HG03460 (cell line): ENCODE measurements around the gene DEPP1.

ENCODE experiments used
- ATAC-seq: cut with Tn5 transposase; IDR thresholded peaks from one replicate; pipeline ENCODE4 v1.9.1; 2021; ENCODE audit not compliant: unreplicated experiment

The DEPP1 gene

DNA sequence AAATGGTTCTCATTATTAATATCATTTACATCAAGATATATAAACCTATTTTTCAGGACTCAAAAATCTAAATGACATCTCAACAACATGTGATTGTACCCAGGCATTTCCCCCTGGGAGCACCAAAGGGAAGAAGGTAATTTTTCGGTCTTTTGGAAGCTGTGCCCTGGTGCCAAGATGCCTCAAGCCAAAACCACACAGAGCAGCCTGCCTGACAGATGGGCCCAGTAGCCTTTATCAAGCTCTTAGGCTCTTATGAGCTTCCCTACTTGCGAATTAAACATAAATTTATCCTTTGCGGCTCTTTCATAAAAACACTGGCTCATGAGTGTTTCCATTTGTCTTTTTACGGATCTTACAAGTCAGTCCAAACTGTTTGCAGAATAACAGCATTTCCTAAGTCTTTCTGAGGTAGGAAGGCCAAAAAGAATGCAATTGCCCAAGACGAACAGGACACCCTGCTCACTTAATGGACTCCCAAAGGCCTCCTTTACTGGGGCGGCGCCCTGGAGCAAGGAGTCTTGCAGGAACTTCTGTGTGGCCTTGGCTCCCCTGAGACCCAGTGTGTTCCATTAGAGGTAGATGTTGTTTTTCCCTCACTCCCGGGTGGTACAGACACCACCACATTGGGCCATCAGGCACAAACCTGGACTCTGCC, 23.1 kb downstream of the DEPP1 start:
- ATAC-seq, result no peak

DNA sequence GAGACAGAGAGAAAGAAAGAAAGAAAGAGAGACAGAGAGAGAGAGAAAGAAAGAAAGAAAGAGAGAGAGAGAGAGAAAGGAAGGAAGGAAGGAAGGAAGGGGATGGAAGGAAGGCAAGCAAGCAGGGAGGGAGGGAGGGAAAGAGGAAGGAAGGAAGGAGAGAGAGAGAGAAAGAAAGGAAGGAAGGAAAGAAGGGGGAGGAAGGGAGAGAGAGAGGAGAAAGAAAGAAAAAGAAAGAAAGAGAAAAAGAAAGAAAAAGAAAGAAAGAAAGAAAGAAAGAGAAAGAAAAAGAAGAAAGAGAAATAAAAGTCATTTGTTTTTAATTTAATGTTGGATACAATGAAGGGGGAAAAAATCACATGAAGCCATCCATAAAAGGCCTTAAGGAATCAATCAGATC, 23.6 kb downstream of the DEPP1 start:
- no peak for ATAC-seq

DNA sequence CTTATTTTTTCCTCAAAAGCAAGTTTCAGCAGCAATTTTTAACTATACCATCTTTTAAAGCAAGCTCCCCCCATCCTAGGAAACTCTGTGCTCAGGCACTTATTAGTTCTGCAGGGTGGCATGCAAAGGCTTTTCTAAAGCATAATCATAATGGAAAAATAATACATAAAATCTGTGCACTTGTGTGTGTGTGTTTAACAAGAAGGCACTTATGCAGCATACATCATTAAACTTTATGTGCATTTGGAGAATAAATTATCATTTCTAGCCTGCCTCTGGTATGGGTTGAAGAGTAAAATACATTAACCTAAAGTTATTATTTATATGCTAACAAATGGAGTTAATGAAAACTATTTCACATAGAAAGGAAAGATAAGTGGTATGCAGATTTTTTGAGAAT, 24.6 kb downstream of the DEPP1 start:
- no peak for ATAC-seq

DNA sequence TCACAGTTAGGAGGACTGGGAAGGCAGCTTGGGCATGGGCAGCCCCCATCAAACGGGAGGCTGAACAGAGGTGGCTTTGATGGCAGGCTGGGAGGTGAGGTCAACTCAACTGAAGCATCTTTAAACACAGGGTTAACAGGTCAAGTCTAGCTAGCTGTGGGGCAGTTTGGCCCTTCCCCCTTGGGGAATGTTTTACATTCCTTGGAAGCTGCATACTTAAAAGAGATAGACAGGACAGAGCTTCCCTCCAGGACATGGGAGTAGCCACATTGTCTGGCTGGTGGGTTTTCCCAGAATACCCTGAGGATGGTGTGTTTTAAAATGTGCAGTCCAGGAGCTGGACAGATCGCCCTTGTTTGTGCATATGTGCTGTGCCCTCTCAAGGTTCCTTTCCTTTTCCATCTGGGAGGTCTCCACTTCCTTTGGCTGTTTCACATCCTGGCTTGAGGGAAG, 25.8 kb downstream of the DEPP1 start:
- no peak for ATAC-seq

DNA sequence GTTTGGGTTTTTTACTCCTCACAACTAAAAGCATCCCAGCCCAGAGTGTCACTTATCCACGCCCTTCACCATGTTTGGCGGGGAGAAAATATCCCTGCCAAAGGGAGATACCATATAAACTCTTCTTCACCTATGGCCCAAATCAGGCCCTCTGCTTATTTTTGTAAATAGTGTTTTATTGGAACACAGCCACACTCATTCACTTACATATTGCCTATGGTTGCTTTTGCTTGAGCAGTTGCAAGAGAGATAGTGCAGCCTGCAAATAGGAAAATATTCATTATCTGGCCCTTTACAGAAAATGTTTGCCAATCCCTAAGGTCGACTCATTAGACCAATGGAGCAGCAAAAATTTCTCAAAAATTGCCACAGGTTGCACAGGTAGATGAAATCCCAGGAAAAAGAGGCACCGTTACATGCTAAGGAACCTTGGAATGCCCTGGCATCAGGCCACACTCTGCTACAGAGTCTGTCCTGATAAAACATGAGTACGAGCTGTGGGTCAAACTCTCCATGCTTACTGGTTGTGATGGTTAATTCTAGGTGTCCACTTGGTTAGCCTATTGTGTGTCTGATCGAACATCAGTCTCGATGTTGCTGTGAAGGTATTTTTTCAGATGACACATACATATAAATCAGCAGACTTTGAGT, 26.9 kb downstream of the DEPP1 start:
- ATAC-seq, result no peak

DNA sequence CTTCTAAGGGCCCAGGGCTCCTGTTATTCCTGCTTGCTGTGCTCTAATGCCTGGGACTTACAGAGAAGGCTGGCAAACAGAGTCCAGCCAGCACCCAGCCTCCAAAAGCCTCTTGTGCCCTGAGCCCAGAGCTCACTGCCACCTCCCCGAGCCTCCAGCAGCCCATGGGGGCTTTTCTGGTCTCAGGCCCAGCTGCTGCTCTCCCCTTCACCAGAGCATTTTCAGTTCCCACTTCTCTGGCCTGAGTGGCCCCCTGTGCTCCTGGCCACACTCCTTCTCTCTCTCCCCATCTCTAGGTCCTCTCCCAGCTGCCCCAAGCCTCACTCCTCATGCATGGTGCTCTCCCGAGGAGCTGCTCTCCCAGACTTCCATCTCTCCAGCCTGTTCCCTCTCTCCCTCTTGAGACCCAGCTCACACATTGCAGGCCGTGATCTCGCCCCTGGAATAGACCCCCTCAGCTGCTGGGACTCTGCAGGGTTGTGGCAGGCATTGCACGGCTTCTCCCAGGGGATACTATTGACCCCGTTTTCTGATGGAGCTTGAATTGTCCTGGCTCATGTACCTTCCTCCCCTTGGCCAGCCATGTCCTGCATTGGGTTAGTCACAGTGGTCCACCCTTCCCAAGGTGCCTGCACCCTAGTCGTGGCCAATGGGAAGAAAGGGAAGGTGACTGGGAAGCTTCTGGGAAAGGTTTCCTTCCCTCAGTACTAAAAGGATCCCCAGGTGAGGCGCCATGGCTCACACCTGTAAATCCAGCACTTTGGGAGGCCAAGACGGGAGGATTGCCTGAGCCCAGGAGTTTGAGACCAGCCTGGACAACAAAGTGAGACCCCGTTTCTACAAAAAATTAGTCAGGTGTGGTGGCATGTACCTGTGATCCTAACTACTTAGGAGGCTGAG, 28.0 kb downstream of the DEPP1 start:
- ATAC-seq, result peak; percentile 45

DNA sequence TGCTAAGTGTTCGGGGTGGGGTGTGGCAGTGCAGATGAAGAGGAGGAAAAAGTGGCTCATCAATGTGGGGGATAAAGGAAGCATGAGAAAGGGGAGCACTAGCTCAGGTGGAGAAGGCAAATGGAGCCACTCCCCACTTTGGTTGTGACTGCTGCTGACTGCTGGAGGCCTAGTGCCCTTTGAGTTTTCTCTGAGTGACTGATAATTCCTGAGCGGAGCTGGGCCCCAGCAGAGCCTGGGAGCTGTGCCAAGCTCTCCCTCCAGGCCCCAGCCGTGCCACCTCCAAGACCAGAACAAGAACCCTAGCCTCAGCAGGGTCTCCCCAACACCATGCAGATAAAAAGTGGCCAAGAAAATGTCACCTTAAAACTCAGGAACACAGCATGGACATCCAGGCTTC, 28.7 kb downstream of the DEPP1 start:
- no peak for ATAC-seq

DNA sequence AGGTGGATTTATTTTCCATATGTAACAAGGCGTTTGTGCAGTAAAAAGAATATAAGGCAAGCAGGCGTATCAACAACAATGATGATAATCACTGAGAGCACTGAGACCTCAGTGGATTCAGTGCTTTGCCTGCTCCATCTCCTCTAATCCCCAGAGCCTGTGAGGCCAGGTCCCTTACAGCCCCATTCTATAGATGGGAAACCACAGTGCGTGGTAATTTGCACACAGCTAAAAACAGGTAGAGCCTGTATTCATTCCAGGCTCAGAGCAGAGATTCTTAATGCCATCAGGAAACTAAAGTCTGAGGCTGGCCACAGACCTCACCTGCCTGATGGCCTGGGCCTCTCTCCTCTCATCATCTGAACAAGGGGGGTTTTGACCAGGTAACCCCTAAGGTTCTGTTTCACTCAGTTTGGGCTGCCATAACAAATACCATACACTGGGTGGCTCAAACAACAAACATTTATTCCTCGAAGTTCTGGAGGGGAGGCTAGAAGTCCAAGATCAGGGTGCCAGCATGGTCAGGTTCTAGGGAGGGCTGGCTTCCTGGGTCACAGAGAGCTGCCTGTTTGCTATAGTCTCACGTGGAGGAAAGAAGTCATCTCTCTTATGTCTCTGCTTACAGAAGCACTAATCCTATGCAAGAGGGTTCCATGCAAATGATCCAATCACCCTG, 29.3 kb downstream of the DEPP1 start:
- ATAC-seq, result no peak

DNA sequence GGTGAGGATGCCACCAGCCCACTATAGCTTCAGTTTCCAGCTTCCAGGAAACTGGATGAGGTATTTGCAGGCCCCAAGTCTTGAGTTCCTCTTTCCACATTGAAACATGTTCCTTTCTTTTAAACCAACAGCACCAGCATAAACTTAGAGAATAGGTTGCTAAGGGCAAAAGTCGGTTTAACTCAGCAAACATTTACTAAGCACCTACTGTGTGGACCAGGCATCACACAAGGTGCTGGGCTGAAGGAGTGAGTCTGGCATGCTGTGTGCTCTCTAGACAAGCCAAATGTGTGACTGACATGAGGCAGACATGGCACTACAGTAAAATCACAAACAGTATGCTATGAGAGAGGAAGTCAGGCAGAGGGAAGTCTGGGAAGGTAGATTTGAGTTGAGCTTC, 30.0 kb downstream of the DEPP1 start:
- no peak for ATAC-seq

DNA sequence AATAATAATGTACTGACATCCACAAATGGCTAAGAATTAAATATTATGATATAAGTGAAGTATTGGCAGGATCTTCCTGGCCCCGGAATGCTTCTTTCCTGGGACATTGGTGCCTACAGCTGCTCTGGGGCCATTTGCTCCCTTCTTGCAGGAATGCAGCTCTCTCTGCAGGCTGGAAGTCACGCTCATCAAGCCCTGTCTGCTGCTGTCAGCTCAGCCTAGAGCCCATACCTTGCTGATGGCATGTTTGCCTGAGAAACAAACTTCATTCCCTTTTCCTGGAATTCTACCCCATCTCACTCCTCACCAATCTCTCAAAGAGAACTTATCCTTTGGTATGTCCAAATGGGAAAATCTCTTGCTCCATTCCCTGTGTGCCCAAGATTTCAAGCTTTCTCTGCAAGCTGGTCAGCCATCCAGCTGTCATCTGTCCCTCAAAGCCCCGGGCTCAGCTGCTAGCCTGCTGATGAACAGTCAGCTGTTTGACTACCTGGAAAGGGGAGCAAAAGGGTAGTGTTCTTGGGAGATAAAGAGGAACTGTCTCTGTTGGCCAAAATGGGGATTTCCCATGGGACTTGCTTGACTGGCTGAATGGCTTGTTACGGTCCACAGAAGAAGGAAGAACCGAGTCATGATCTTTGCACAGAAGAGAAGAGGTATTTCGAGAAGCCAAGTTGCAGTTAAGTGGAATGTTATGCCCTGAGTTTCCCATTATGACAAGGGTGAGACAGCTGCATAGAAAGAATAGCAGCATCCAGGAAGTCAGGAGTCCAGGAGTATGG, 31.0 kb downstream of the DEPP1 start:
- ATAC-seq, result peak; percentile 55

DNA sequence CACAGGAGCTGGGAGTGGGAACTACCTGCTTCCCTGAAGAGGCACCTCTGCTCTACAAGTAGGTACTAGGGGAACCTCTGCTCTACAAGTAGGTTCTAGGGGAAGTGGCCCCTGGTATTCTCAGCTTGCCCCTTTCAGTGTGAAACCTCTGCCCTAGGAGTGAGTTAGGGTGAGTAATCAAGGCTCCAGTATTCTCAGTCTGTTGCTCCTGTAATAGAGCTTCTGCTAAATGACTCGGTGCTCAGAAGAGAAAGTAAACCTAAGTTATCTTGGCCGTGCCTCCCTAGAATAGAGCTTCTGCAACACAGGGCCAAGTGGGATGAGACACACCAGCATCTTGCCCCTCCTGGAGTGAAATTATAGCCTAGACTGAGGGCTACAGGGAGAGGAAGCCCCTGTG, 32.4 kb downstream of the DEPP1 start:
- ATAC-seq, result no peak

DNA sequence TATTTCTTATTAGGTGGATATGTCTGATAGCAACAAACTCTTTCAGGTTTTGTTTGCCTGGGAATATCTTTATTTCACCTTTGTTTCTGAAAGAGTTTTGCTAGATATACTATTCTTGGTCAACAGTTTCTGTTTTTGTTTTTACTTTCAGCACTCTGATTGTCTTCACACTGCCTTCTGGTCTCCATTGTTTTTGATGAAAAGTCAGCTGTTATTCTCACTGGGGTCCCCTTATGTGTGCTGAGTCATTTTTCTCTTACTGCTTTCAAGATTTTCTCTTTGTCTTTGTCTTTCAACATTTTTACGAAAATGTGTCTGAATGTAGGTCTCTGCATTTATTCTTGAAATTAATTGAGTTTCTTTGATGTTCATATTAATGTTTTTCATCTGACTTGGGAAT, 34.3 kb downstream of the DEPP1 start:
- ATAC-seq, result no peak

DNA sequence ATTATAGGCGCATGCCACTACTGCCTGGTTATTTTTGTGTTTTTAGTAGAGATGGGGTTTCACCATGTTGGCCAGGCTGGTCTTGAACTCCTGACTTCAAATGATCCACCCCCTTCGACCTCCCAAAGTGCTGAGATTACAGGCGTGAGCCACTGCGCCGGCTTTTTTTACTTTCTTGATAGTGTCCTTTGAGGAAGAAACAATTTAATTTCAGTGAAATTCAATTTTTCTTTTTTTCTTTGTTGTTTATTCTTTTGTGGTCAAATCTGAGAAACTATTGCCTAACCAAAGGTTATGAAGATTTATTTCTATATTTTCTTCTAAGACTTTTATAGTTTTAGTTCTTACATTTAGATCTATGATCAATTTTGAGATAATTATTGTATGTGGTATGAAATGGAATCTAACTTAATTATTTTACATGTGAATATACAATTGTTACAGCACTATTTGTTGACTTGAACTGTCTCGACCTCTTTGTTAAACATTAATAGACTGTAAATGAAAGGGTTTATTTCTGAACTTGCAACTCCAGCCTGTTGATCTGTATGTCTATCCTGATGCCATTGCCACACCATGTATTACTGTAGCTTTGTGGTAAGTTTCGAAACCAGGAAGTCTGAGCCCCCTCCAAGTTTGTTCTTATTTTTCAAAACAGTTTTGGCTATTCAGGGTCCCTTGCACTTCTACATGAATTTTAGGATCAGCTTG, 38.8 kb downstream of the DEPP1 start:
- no peak for ATAC-seq

DNA sequence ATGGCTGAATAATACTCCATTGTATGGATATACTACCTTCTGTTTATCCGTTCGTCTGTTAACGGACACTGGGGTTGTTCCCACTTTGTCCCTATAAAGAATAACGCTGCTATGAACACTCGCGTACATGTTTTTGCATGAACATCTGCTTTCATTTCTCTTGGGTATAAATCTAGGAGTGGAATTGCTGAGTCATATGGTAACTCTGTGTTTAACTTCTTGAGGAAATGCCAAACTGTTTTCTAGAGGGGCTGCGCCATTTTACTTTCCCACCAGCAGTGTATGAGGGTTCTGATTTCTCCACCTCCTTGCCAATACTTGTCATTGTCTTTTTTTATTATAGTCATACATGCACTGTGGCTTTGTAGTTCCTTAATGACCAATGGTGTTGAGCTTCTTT, 39.7 kb downstream of the DEPP1 start:
- no peak for ATAC-seq

DNA sequence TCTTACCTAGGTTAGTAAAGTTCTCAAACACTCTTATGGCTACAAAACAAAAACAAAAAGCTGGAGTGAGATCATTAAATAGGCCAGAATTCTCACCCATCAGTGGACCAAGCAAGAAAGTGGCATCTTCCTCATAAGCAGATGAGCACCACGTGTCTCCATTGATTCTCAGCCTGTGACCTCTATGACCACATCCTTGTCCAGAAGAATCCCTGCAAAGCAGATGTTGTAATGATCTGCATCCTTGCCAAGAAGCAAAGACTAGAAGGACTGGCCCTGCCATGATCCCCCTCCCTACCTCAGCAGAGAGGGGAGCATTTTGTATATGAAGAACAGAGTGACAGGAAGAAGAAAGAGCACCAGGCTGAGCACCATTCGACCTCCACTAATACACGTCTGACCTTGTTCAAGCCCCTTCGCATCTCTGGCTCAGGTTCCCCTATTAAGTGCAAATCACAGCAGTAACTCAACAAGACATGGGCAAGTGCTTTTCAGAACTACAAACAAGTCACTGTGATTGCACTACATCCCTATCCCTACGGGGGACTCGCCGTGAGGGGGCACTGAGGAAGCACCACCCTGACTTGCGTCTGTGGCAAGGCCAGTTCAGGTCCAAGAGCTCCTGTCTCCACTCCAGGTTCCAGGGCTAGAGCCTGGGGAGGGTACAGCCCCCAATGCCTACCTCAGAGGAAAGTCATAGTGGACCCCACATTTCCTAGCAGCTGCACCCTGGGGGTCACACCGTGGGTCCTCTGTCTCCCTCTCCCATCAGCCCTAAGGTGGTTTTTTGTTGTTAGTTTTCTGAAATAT, 41.2 kb downstream of the DEPP1 start:
- ATAC-seq, result no peak

DNA sequence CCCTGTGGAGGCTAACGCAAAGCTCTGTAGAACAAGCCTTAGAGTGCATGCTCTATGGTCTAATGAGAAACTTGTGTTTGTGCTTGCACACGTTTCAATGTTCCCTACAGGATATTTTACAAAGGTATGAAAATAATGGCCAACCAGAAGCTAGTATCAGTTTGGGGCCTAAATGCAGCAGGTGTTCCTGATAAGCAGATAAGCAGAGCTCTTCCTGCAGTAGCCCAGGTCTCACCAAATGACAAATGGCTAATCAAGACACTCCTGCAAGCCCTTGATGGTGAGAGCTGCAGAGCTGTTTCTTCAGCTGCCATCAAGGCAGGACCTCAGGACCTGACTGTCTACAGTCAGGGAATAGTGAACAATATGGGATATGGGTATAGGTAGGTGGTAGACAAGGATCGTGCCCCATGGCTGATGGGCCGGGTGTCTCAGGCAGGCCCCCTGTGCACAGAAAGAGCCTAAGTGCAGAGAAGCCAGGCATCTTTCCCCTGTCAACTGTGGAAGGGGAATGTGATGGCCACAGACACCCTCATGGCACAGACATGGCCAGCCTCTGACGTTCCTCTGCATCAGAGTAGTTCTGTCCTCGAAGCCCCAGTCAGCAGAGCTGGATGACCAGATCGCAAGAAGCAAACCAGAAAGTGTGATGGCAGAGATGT, 42.2 kb downstream of the DEPP1 start:
- ATAC-seq, result no peak

DNA sequence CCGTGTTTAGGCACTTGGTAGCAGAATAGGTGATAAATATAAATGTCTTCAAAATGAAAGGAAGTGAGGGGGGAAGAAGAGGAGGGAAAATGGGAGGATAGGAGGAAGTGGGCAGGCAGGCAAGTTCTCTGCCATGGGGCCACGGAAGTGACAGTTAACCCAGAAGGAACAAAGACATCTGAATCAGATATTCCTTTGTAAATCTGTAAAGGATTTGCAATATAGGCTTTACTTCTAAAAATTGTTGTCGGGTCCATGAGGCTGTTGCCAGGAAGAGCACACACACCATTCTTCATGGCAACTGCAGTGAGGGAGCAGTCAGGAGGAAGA, 42.7 kb downstream of the DEPP1 start:
- no peak for ATAC-seq

DNA sequence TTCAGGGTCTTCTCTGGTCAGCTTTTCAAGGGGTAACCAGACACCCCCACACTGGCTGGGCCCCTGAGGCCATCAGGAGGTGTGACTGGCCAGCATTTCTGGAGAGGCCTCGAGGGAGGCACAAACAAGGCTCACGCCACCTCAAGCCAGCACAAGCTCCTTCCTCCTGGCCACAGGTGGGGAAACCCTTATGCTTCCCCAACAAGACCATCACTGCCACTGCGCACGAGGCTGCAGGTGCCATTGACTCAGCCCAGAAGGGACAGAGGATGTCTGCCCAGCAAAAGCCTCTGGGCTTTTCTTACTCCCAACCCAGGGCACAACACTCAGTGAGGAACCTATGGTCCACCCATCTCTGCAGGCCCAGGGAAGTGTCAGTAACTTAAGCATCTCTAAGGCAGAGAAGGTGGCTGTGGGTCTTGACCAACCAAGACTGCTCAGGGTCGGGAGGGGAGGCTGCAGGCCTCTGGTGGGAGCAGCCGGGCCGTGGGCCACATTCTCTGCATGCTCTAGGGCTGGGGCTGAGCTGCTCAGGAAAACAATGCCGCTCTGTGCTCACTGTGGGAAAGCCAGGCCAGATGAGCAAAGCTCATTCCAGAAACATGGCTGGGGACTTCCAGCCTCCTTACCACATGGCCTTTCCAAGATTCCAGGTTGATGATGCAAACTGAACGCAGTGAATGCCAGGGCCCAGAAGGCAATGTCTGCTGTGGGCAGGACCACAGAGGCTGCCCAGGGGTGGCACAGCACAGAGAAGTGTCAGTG, 43.2 kb downstream of the DEPP1 start:
- no peak for ATAC-seq
